GM19372 (cell line): ENCODE measurements around the gene RUNX1.
"Not testable (repeated sequence)": the region's sequence is repeated elsewhere in the genome, so short reads cannot be mapped to it uniquely, and the experiment has no call there.

ENCODE experiments used
- ATAC-seq: cut with Tn5 transposase; IDR thresholded peaks from one replicate; pipeline ENCODE4 v1.9.1; 2021; ENCODE audit warnings: mild to moderate bottlenecking, low read depth, moderate library complexity; ENCODE audit not compliant: unreplicated experiment

Gene RUNX1

GRCh38 chr21:34818662-34819158 lies 230.4 kb downstream of the RUNX1 start:
- no peak for ATAC-seq

- ATAC-seq, result no peak
These were observed 231.1 kb downstream of the RUNX1 start for GRCh38 chr21:34817821-34818661.

- no peak for ATAC-seq
These were observed 233.0 kb downstream of the RUNX1 start for GRCh38 chr21:34815831-34816705.

- no peak for ATAC-seq
These were observed 234.6 kb downstream of the RUNX1 start for GRCh38 chr21:34814529-34814951.

GRCh38 chr21:34813266-34813894 lies 235.7 kb downstream of the RUNX1 start:
- no peak for ATAC-seq

- no peak for ATAC-seq
These were observed 236.4 kb downstream of the RUNX1 start for GRCh38 chr21:34812504-34813265.

GRCh38 chr21:34811368-34811767 lies 237.7 kb downstream of the RUNX1 start:
- ATAC-seq, result no peak

- no peak for ATAC-seq
These were observed 238.3 kb downstream of the RUNX1 start for GRCh38 chr21:34810786-34811185.

- ATAC-seq, result no peak
These were observed 239.3 kb downstream of the RUNX1 start for GRCh38 chr21:34809822-34810221.

GRCh38 chr21:34808569-34809204 lies 240.4 kb downstream of the RUNX1 start:
- ATAC-seq, result no peak

- ATAC-seq, result no peak
These were observed 241.1 kb downstream of the RUNX1 start for GRCh38 chr21:34807881-34808568.

- ATAC-seq, result no peak
These were observed 241.8 kb downstream of the RUNX1 start for GRCh38 chr21:34807146-34807880.

- no peak for ATAC-seq
These were observed 242.7 kb downstream of the RUNX1 start for GRCh38 chr21:34806423-34806822.

GRCh38 chr21:34805157-34805556 lies 243.9 kb downstream of the RUNX1 start:
- no peak for ATAC-seq

GRCh38 chr21:34804584-34804983 lies 244.5 kb downstream of the RUNX1 start:
- not testable (repeated sequence) for ATAC-seq

GRCh38 chr21:34803782-34804370 lies 245.2 kb downstream of the RUNX1 start:
- no peak for ATAC-seq

GRCh38 chr21:34802180-34802899 lies 246.8 kb downstream of the RUNX1 start:
- no peak for ATAC-seq
